ENCODE results near the gene ADPRM.

The ADPRM gene

DNA sequence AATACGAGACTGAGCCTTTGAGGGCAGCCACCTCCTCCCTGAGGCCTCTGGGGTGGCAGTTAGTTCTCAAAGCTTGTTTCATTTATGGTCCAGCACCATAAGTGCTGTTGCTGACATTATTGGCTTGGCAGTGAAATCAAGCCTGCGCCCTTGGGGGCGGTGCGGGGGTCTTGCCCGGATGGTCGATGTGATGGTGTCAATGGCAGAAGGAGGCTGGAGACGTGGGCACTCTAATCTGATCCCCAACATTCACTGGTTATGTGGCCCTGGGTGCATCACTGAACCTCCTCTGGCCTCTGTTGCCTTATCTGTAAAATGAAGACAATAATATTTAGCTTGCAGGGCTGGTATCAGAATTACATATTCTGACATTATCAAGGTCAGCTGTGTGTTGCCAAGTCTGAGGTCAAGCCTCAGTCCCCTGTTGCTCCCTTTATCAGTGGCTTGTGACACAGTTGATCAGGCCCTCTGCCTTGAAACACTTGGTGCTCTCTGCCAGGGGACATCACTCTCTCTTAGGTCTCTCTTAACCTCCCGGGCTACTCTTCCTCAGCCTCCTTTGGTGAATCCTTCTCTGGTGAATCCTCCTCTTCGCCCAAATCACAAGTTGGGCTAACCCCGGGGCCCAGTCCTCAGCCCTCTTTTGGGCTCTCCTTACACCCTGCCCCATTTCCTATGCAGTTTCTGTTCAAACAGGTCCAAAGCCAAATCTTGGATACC, 44.2 kb downstream of the ADPRM start:
- DNase-seq (ENCODE audit: low read depth, low spot score): no peak

- no peak for DNase-seq (ENCODE audit: low read depth, low spot score)
These were observed 45.0 kb downstream of the ADPRM start for GRCh38 chr17:10742431-10742830.

DNA sequence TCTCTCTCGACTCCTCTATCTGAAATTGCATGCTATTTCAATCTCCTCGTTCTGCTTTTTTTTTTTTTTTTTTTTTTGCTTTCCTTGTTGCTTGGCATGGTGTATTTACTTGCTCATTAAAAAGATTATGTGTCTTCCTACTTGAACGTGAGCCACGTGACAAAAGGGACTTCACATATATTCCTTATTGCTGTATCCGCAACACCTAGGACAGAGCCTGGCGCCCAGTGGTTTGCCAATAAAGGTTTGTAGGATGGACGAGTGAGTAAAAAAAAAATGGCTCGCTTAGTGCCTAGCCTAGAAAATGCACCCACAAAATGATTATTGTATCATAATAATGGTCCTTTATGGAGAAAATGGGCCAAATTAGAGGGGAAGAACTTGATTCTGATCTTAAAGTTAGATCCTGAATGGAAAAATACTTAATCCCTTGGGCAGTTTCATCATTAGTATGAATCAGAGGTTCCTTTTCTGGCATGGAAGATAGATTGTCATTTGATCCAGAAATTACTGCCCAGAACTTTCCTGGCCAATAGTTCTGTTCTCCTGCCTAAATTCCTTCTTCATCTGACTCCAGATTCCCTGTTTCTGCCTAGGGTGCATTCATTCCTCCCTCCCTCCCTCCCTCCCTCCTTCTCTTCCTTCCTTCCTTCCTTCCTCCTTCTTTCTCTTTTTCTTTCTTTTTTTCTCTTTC, 46.1 kb downstream of the ADPRM start:
- DNase-seq (ENCODE audit: low read depth, low spot score): no peak

- no peak for DNase-seq (ENCODE audit: low read depth, low spot score)
These were observed 47.2 kb downstream of the ADPRM start for GRCh38 chr17:10744501-10745000.

GRCh38 chr17:10745231-10745630, 47.8 kb downstream of the ADPRM start:
- no peak for DNase-seq (ENCODE audit: low read depth, low spot score)

GRCh38 chr17:10748531-10749181, 51.3 kb downstream of the ADPRM start:
- DNase-seq (ENCODE audit: low read depth, low spot score): no peak

- DNase-seq (ENCODE audit: low read depth, low spot score): no peak
These were observed 52.8 kb downstream of the ADPRM start for GRCh38 chr17:10750210-10750609.

DNA sequence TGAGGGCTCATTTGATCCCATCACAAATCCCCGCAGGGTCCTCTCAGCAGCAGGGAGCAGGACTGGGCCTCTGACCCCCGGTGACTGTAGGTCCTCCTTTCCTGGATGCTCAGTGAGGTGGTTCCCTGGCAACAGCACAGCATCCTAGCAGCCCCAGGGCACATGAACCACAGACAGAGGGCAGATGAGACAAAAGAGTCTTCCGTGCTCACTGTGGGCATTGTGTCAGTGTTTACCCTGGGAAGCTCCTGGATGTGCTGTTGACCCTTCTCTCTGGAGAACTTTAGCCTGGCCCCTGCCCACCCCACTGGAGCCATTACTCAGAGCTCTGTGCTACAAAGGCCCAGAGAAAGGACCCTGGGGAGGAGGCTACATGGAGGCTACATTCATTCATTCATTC, 54.2 kb downstream of the ADPRM start:
- DNase-seq (ENCODE audit: low read depth, low spot score): no peak

DNA sequence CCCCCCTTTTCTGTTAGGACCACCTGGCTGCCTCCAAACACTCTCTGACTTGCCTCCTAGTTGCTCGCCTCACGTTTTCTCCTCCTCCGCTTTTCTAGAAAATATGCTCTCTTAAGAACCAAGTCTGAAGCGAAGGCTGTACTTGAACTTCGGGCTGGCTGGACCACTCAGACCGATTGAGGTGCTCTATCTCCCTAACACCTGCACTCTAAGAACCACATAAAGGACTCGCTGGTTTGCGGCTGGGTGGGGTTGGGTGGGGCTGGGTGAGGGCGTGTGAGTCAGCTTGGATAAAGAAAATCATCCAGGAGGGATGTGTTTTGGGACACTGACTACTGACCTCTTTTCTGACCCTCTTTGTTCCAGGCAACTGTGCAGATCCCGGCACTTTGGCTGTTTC, 55.3 kb downstream of the ADPRM start:
- DNase-seq (ENCODE audit: low read depth, low spot score): no peak

- no peak for DNase-seq (ENCODE audit: low read depth, low spot score)
These were observed 56.7 kb downstream of the ADPRM start for GRCh38 chr17:10754109-10754508.

DNA sequence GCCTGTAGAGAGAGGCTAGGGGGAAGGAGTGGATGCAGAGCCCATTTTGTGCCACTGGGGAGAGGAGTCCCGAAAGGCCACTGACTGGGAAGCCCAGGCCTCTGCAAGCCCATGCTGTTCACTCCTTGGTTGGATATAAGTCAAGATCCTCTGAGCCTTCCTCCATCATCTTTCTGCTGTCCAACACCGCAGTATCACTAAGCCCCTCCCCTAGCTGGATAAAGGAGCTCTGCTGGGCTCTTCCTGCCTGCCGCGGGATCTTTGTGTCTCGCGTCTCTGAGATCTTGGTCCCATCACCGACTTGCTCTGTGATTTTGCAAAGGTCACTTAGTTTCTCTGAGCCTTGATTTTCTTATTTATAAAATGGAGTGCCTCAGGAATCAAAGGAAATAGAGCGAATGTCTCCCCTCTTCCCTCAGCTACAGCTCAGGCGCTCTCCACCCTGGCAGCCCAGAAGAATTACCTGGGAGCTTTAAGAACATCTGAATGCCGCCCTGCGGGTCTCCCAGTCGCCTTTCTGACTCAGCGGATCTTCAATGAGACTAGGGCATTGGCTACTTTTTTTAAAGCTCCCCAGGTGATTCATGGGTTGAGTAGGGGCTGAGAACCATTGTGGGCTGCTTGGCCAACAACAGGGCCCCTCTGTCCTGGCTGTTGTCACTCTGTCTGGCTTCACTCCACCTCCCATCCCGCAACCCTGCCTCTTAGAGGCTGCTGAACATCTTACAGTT, 57.6 kb downstream of the ADPRM start:
- no peak for DNase-seq (ENCODE audit: low read depth, low spot score)

GRCh38 chr17:10755592-10756127, 58.3 kb downstream of the ADPRM start:
- no peak for DNase-seq (ENCODE audit: low read depth, low spot score)

DNA sequence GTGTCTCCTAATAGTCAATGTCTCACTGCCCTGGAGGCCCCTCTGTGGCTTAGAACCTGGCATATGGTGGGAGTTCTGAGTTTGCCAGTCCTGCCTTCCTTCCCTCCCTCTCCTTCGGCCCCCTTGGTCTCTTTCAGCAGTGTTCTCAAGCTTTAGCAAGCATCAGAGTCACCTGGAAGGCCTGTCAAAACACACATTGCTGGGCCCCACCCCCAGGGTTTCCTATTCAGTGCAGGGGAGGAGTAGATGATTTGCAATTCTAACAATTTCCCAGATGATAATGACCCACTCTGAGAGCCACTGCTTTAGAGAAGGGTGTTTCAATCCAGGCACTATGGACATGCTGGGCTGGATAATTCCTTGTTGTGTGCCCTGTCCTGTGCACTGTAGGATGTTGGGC, 58.8 kb downstream of the ADPRM start:
- DNase-seq (ENCODE audit: low read depth, low spot score): no peak

DNA sequence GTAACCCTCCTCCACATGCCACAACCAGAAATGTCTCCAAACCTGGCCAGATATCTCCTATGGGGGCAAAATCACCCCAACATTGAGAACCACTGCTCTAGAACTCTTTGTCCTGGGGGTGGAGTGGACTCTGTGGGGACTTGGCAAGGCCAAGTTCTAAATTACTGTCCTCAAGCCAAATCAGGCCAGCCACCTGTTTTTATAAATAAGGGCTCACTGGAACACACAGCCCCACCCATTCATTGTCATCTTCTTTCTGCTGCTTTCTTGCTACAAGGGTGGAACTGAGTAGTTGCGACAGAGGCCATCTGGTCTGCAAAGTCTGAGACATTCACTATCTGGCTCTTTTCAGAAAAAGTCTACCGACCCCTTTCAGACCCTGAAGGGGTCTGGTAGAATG, 59.2 kb downstream of the ADPRM start:
- no peak for DNase-seq (ENCODE audit: low read depth, low spot score)

GRCh38 chr17:10757067-10757466, 59.7 kb downstream of the ADPRM start:
- DNase-seq (ENCODE audit: low read depth, low spot score): no peak

- no peak for DNase-seq (ENCODE audit: low read depth, low spot score)
These were observed 60.3 kb downstream of the ADPRM start for GRCh38 chr17:10757647-10758046.

DNA sequence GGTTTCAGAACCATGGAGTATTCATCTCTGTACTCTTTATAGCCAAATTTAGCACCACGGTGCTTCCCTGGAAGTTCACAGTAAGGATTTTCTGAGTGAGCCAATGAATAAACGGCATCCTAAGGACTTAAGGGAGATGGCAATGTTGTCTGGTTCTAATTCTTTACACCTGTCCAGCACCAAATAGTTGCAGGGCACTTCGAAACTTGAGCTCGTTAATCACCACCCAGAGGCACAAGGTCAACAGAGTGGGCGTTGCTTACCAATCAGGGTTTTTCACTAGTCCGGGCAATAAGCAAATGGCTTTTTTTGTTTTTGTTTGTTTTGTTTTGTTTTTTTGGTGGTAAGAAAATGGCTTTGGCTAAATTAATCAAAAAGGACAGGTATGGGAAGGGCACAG, 60.7 kb downstream of the ADPRM start:
- no peak for DNase-seq (ENCODE audit: low read depth, low spot score)
